Mucosa of descending colon (tissue), 3 donors: Measurements from ENCODE around the gene CDK14. TPM values are rescaled to one million over a fixed set of nuclear protein-coding genes. Genes with fewer than 3 reads are reported as not detected.

ENCODE experiments used
- ATAC-seq: fragments of 200-7000 bp; cut with Tn5 transposase; one replicate; pipeline ENCODE4 v1.9.1; 2020; ENCODE audit warnings: mild to moderate bottlenecking, moderate library complexity
- DNase-seq, 3 donors: peaks; one replicate each; pipeline ENCODE4 v3.0.0-alpha.2; 2020
- H3K36me3 ChIP-seq: fragments of 200-600 bp; one replicate; pipeline ENCODE4 v1.8.0; 2021; ENCODE audit warnings: low read depth, mild to moderate bottlenecking
- H3K4me1 ChIP-seq: fragments of 200-600 bp; one replicate; pipeline ENCODE4 v1.8.0; 2021; ENCODE audit warnings: low read depth, mild to moderate bottlenecking
- H3K4me3 ChIP-seq: fragments of 200-600 bp; one replicate; pipeline ENCODE4 v1.8.0; 2021; ENCODE audit warnings: mild to moderate bottlenecking
- H3K9me3 ChIP-seq: fragments of 200-600 bp; one replicate; pipeline ENCODE4 v1.8.0; 2021; ENCODE audit warnings: mild to moderate bottlenecking
- CTCF ChIP-seq: fragments of 200-600 bp; IDR thresholded peaks from one replicate; pipeline ENCODE4 v1.8.0; 2022; ENCODE audit warnings: antibody characterized with exemption, mild to moderate bottlenecking
- intact Hi-C, 2 donors: fragments of 100-400 bp; cut with DNase I in 1 of 2; cut with micrococcal nuclease in 1 of 2; formaldehyde crosslinking; loops; one replicate each; pipeline versions ENCODE4 v1.11.0 to v1.11.1; 2022; cut with DNase I, micrococcal nuclease
- total RNA-seq, 3 donors: library from RNA; stranded (reverse); fragmentation: NEBNext Ultra II Directional in 2 of 3; extraction: Animal tissue kit (Norgen Biotek cat#: 25700) in 2 of 3; gene quantifications; one replicate each; pipeline versions ENCODE4 v1.2.1 to v1.2.4, GENCODE V29; 2021 to 2023
- donor health status: DM: no; HTN: no; CAD: no; lungs with moderate emphysema.
- donor health status: DM: no; HTN: no; CAD: no.
- donor health status: DM: no; HTN: yes; CAD: no.

CDK14 gene
- total RNA-seq, 3 donors from 2014 or later: 5.4 to 24.4 (median 5.6) TPM

GRCh38 chr7:91206361-91206960, 610.3 kb downstream of the CDK14 start:
- ATAC-seq: no peak
- intact Hi-C loops: no loop called here
- H3K4me3 ChIP-seq: no peak overlapping the region

GRCh38 chr7:91212582-91212981, 616.5 kb downstream of the CDK14 start:
- no peak for TF ChIP-seq CTCF
- no peaks in the 10 kb centered on the region for H3K4me1 ChIP-seq
- ATAC-seq (no peak), DNase-seq (no peak)
- no peak overlapping the region for H3K4me3 ChIP-seq
- H3K36me3 ChIP-seq: no peaks in the 10 kb centered on the region
- intact Hi-C loops: no loop called here
- no peaks in the 10 kb centered on the region for H3K9me3 ChIP-seq

More at GRCh38 chr7:91206361-91206960, 610.3 kb downstream of the CDK14 start:
- H3K36me3 ChIP-seq: no peaks in the 10 kb centered on the region
- no peaks in the 10 kb centered on the region for H3K9me3 ChIP-seq
- no peaks in the 10 kb centered on the region for H3K4me1 ChIP-seq
- DNase-seq: no peak
- no peak for TF ChIP-seq CTCF

DNA sequence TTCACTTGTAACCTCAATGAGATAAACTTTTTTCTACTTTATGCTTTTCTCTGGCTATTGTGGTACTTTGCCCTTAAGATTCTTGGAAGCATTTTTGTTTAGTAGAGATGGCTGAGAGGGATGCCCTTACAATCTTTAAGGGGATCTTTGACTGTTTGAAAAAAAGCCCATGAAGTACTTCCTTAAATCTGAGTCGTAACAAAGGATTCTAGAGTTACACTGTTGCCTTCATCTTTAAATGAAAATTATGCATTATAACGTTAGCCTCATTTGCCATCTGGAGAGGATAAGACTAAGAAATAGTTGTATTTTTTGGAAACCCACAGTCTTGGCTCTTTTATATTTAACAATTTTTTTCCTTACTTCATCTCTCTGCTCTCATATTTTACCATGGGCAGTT, 630.3 kb downstream of the CDK14 start:
- ATAC-seq: no peak
- Histone ChIP-seq H3K4me3 (no peak overlapping the region), H3K9me3 (no peaks in the 10 kb centered on the region), H3K36me3 (no peaks in the 10 kb centered on the region), H3K4me1 (no peaks in the 10 kb centered on the region)
- intact Hi-C loops: no loop called here
- no peak for DNase-seq
- TF ChIP-seq CTCF: no peak

GRCh38 chr7:91228327-91228726, 632.2 kb downstream of the CDK14 start:
- Histone ChIP-seq H3K4me1 (no peaks in the 10 kb centered on the region), H3K4me3 (no peak overlapping the region), H3K9me3 (no peaks in the 10 kb centered on the region), H3K36me3 (no peaks in the 10 kb centered on the region)
- no peak for TF ChIP-seq CTCF
- ATAC-seq: no peak
- intact Hi-C loops: no loop called here
- DNase-seq: no peak

DNA sequence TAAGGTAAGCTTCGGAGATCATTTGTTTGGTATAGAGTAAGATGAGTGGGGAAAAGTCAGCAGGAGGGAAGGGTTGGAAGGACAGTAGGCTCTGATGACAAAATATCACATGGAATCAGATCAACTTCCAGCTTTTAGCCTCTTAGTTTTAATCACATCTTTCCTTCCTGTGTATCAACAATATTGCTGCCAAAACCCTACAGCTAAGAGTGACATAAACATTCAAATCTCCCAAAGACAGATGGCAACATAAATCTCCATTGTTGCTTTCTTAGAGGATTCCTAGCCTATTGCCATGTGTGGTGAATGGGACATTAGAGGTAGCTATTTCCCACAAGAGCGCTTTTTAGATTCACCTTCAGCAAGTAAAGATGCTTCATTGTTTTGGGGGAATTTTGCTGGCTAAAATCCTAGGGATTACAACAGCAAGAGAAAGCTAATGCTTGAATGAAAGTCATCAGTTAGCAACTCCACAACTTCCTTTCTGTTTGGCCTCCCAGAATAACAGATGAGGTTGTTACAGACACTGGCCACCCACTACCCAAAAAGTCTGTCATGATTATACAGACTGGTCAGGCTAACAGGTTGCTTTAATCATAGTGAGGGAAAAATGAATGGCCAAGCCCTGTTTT, 632.9 kb downstream of the CDK14 start:
- H3K36me3 ChIP-seq: no peaks in the 10 kb centered on the region
- H3K4me3 ChIP-seq: no peak overlapping the region
- ATAC-seq (no peak), DNase-seq (no peak)
- no peak for TF ChIP-seq CTCF
- intact Hi-C loops: no loop called here
- H3K4me1 ChIP-seq: no peaks in the 10 kb centered on the region
- H3K9me3 ChIP-seq: no peaks in the 10 kb centered on the region
